Large intestine (tissue), 3 donors: ENCODE data around the gene TDRD9. TPM values are rescaled to one million over a fixed set of nuclear protein-coding genes. Genes with fewer than 3 reads are reported as not detected.
A peak's percentile ranks its signal among the peaks of the same experiment; 100 is the strongest.

ENCODE experiments used
- DNase-seq, 2 donors: peaks; one replicate each; pipeline versions ENCODE4 v3.0.0 to v3.0.0-alpha.2; 2013
- H3K27ac ChIP-seq: one replicate; pipeline ENCODE4 v1.5.1; 2013; ENCODE audit warnings: low read length
- H3K27me3 ChIP-seq: 2 replicates; pipeline ENCODE4 v1.6.1; 2013; ENCODE audit warnings: low read length; ENCODE audit not compliant: control insufficient read depth, insufficient read depth
- H3K36me3 ChIP-seq: 2 replicates; pipeline ENCODE4 v1.6.1; 2013; ENCODE audit warnings: low read length; ENCODE audit not compliant: control insufficient read depth, insufficient read depth
- H3K4me1 ChIP-seq: one replicate; pipeline ENCODE4 v1.6.1; 2013; ENCODE audit warnings: low read length; ENCODE audit not compliant: control insufficient read depth, insufficient read depth
- H3K4me3 ChIP-seq: one replicate; pipeline ENCODE4 v1.5.1; 2013; ENCODE audit warnings: low read length
- H3K9me3 ChIP-seq: one replicate; pipeline ENCODE4 v1.6.1; 2013; ENCODE audit warnings: mild to moderate bottlenecking, low read depth, low read length, moderate library complexity; ENCODE audit not compliant: control insufficient read depth
- WGBS: methylation state at CpG from one replicate; pipeline ENCODE4 v1.1.5; 2013; ENCODE audit warnings: low lambda C conversion rate; ENCODE audit not compliant: insufficient coverage; 5-methylcytosine and 5-hydroxymethylcytosine counted together
- polyA plus RNA-seq: library from polyadenylated mRNA; unstranded; fragments of 120-200 nt; gene quantifications from one replicate; pipeline ENCODE4 v1.2.1, GENCODE V29; 2013

Gene TDRD9
- polyA plus RNA-seq, 1 donor, result 0.46 TPM

GRCh38 chr14:104085032-104085888 lies 157.0 kb downstream of the TDRD9 start, which contains the start of gene ASPG:
ASPG (plus strand) TSS chr14:104085700; CDS start chr14:104085771, 71 bp downstream.
- H3K4me1 ChIP-seq, result peaks cover 38% of the 10 kb centered on the region
- WGBS, result no CpG with 5 or more reads among the region's 70 CpGs

DNA sequence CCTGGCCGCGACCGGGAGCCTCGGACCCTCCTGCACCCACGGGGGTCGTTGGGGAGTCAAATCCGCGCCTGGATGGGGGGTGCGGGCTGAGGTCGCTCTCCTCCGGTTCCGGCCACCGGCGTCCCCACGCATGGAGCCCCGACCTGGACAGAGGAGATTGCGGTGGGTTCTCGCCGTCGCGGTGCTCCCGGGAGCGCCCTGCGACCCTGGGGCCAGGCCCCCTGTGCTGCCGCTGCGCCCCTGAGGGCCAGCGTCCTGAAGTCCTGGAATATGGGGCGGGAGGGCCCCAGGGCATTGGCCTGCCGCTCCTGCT lies 157.6 kb downstream of the TDRD9 start:
- WGBS, result no CpG with 5 or more reads among the region's 29 CpGs
- Histone ChIP-seq H3K36me3 (no peaks in the 10 kb centered on the region), H3K27ac (no peak overlapping the region), H3K27me3 (peaks cover 22% of the 10 kb centered on the region), H3K4me1 (peaks cover 38% of the 10 kb centered on the region), H3K4me3 (no peak overlapping the region), H3K9me3 (peaks cover 6% of the 10 kb centered on the region)
- no peak for DNase-seq

More at GRCh38 chr14:104085032-104085888, 157.0 kb downstream of the TDRD9 start, which contains the start of gene ASPG:
- DNase-seq, result peak in 1 of 2 donors; percentile 38
- H3K9me3 ChIP-seq, result peaks cover 4% of the 10 kb centered on the region
- H3K36me3 ChIP-seq, result no peaks in the 10 kb centered on the region
- no peak within 1 kb of the TSS for H3K4me3 ChIP-seq
- peaks cover 22% of the 10 kb centered on the region for H3K27me3 ChIP-seq
- H3K27ac ChIP-seq, result no peak within 1 kb of the TSS

GRCh38 chr14:104086210-104086660 lies 158.0 kb downstream of the TDRD9 start:
- DNase-seq, result no peak
- Histone ChIP-seq H3K4me3 (no peak overlapping the region), H3K9me3 (peaks cover 6% of the 10 kb centered on the region), H3K36me3 (no peaks in the 10 kb centered on the region), H3K27me3 (peaks cover 22% of the 10 kb centered on the region), H3K4me1 (peaks cover 39% of the 10 kb centered on the region), H3K27ac (no peak overlapping the region)
- no CpG with 5 or more reads among the region's 13 CpGs for WGBS

DNA sequence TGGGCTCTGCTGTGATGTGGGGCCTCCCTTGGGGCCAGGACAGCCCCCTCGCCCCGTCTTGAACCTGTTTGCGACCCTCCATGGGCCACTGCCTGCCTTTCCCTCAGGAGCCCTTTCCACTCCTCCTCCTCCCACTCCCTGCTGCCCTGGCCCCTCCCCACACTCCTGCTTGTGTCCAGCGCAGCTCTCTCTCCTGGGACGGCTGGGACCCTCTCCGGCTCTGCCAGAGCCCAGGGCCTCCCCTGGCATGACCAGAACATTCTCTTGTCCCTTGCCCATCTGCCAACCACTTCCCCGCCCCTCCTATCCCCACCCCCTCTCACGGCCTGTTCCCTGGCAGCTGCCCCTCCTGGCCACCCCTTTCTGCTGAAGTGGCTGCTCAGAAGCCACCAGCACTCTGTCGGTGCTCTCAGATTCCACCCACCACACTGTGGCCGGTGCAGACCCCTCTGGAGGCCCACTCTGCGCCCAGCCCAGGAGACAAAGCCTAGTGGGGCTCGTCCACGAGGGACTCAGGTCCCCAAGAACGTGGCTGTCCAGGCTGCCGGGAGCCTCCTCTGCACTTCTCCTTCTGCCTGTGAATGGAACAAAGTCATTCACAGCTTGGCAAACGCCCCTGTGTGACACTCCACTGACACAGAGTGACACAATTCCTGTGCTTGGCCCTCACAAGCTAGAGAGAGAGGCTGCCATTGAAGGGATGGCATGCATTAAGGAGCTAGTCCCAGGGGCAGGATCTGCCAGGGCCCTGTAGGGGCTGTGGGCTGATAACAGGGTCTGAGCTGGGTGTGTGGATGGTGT lies 158.6 kb downstream of the TDRD9 start:
- DNase-seq, result no peak
- peaks cover 22% of the 10 kb centered on the region for H3K27me3 ChIP-seq
- H3K4me1 ChIP-seq, result peaks cover 33% of the 10 kb centered on the region
- H3K9me3 ChIP-seq, result peaks cover 6% of the 10 kb centered on the region
- H3K27ac ChIP-seq, result no peak overlapping the region
- H3K36me3 ChIP-seq, result no peaks in the 10 kb centered on the region
- WGBS, result no CpG with 5 or more reads among the region's 16 CpGs
- no peak overlapping the region for H3K4me3 ChIP-seq

- no CpG with 5 or more reads among the region's 17 CpGs for WGBS
- Histone ChIP-seq H3K27me3 (peaks cover 22% of the 10 kb centered on the region), H3K36me3 (no peaks in the 10 kb centered on the region), H3K4me1 (peaks cover 28% of the 10 kb centered on the region), H3K9me3 (peaks cover 6% of the 10 kb centered on the region), H3K4me3 (no peak overlapping the region), H3K27ac (no peak overlapping the region)
- no peak for DNase-seq
These were observed 159.2 kb downstream of the TDRD9 start for GRCh38 chr14:104087505-104087904.

GRCh38 chr14:104087981-104088850 lies 160.0 kb downstream of the TDRD9 start:
- DNase-seq, result peak; percentile 63 to 76
- Histone ChIP-seq H3K4me3 (no peak overlapping the region), H3K27ac (no peak overlapping the region), H3K4me1 (peaks cover 27% of the 10 kb centered on the region), H3K36me3 (no peaks in the 10 kb centered on the region), H3K9me3 (peaks cover 6% of the 10 kb centered on the region), H3K27me3 (peaks cover 22% of the 10 kb centered on the region)
- no CpG with 5 or more reads among the region's 23 CpGs for WGBS

DNA sequence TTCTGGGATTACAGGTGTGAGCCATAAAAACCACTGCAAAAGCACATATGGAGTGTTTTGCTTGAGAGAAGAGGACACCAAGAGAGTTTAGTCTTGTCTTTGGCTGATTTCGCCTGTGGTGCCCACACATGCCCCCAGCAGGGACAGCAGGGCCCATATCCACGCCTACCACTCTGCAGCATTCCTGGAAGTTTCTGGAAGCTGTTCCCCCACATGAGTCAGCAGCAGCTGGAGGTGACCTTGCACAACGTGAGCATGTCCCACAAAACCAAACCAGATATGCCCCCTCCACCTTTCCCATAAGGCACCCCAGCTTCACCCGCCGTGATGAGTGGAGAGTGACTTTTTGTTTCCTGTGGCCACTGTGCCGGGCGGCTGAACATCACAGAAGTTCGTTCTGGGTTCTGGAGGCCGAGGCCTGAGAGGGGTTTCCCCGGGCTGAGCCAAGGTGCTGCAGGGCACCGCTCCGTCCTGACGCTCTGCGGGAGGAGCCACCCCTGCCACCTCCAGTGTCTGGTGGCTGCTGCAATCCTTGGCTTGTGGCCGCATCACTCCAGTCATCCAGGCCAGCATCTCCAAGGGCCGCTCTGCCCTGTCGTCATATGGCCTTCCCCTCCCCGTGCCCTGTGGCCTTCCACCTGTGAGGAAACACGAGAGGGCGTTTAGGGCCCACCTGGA lies 162.0 kb downstream of the TDRD9 start:
- DNase-seq, result no peak
- peaks cover 17% of the 10 kb centered on the region for H3K4me1 ChIP-seq
- no peaks in the 10 kb centered on the region for H3K36me3 ChIP-seq
- peaks cover 9% of the 10 kb centered on the region for H3K27me3 ChIP-seq
- H3K27ac ChIP-seq, result no peak overlapping the region
- H3K9me3 ChIP-seq, result peaks cover 2% of the 10 kb centered on the region
- WGBS, result no CpG with 5 or more reads among the region's 20 CpGs
- H3K4me3 ChIP-seq, result no peak overlapping the region

GRCh38 chr14:104091061-104091926 lies 163.0 kb downstream of the TDRD9 start:
- WGBS, result no CpG with 5 or more reads among the region's 26 CpGs

More at GRCh38 chr14:104091061-104091926, 163.0 kb downstream of the TDRD9 start:
- DNase-seq, result no peak
- H3K27me3 ChIP-seq, result peaks cover 3% of the 10 kb centered on the region
- peaks cover 2% of the 10 kb centered on the region for H3K9me3 ChIP-seq
- no peaks in the 10 kb centered on the region for H3K36me3 ChIP-seq
- no peak overlapping the region for H3K4me3 ChIP-seq
- H3K27ac ChIP-seq, result no peak overlapping the region
- peaks cover 17% of the 10 kb centered on the region for H3K4me1 ChIP-seq
